ENCODE results near the gene MT1M. TPM values are rescaled to one million over a fixed set of nuclear protein-coding genes. Genes with fewer than 3 reads are reported as not detected.
A peak's percentile ranks its signal among the peaks of the same experiment; 100 is the strongest.

The MT1M gene
- total RNA-seq, 4 donors from 2014 or later = 43.1 to 339 (median 186) TPM

DNA sequence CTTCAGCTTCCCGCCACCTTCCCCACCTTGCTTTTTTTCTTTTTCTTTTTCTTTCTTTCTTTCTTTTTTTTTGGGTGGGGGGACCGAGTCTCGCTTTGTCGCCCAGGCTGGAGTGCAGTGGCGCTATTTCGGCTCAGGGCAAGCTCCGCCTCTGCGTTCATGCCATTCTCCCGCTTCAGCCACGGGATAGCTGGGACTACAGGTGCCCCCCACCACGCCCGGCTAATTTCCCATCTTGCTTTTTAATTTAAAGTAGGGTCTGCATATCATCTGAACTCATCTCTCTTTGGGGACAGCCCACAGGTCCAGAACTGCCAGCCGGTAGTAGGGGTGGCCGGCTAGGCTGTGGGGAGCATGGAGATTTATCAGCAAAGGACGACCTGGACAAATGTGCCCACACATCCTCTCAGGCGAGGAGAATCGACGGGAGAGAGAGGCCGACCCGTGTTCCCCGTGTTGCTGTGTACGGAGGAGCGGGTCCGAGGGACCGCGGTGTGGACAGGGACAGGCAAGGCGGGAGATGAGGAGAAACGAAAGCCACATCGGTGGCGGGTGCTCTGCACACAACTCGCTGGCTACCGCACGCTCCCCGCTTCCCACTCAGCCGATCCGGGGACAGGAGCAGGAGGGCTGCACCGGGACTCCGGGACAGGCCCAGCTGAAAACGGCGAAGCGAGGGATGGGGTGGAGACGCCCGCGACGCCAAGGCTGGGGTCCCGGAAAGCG lies 2.4 kb downstream of the MT1M start:
- no peak for ATAC-seq (ENCODE audit: low FRiP score)
- DNase-seq (ENCODE audit: low spot score) = no peak
- TF ChIP-seq, protein P1, sequence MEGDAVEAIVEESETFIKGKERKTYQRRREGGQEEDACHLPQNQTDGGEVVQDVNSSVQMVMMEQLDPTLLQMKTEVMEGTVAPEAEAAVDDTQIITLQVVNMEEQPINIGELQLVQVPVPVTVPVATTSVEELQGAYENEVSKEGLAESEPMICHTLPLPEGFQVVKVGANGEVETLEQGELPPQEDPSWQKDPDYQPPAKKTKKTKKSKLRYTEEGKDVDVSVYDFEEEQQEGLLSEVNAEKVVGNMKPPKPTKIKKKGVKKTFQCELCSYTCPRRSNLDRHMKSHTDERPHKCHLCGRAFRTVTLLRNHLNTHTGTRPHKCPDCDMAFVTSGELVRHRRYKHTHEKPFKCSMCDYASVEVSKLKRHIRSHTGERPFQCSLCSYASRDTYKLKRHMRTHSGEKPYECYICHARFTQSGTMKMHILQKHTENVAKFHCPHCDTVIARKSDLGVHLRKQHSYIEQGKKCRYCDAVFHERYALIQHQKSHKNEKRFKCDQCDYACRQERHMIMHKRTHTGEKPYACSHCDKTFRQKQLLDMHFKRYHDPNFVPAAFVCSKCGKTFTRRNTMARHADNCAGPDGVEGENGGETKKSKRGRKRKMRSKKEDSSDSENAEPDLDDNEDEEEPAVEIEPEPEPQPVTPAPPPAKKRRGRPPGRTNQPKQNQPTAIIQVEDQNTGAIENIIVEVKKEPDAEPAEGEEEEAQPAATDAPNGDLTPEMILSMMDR (IDR thresholded peaks at IDR 0.05) = no peak

DNA sequence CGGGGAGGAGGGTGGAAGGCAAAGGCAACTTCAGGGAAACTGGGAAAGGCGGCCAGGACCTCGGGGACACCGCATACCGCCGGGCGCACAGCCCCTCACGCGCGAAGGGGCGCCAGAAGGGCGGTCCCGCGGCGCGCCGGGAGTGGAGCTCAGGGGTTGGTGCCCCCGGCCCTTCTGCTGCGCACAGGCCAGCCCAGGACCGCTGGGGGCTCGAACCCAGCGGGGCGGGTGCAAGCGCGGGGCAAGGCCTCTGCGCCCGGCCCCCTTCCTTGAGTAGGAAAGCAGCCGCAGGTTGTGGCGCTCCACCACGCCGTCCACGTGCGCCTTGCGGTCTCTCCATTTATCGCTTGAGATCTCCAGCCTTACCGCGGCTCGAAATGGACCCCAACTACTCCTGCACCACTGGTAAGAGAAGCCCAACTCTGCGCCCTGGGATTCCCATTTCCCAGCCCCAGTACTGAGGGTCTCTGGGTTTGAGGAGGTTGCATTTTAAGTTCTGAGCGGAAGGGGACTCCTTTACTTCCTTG lies 3.0 kb downstream of the MT1M start:
- ATAC-seq (ENCODE audit: low FRiP score) (no peak), DNase-seq (ENCODE audit: low spot score) (no peak)
- TF ChIP-seq, protein P1 (IDR thresholded peaks at IDR 0.05) = no peak

DNA sequence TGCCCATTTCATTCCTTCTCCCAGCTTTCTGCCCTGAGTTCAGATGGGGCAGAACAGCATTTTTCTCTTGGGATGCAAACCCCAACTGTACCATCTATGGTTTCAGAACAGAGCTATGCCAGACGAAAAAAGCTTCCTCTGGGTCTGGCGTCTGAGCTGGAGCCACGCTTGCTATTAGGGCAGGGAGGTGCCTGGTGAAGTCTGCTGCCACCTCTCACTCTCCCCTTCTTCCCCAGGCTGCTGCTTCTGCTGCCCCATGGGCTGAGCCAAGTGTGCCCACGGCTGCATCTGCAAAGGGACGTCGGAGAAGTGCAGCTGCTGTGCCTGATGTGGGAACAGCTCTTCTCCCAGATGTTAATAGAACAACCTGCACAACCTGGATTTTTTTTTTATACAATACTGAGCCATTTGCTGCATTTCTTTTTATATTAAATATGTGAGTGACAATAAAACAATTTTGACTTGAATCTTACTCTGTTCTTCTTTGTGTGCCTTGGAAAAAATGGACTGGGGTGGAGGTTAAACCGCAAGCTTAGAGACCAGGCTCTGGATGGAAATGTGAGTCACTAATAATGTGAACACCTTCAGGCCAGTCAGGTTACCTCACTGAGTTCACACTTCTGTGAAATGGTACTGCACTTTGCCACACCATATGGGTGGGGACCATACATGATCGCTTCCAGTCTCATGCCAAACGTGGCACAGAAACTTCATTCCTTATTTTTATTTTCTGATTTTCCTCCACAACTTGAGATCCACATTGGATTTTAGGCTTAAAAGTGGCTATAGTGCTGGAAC lies 4.4 kb downstream of the MT1M start:
- no peak for ATAC-seq (ENCODE audit: low FRiP score)
- TF ChIP-seq, protein P1 (IDR thresholded peaks at IDR 0.05) = no peak
- DNase-seq (ENCODE audit: low spot score) = no peak

DNA sequence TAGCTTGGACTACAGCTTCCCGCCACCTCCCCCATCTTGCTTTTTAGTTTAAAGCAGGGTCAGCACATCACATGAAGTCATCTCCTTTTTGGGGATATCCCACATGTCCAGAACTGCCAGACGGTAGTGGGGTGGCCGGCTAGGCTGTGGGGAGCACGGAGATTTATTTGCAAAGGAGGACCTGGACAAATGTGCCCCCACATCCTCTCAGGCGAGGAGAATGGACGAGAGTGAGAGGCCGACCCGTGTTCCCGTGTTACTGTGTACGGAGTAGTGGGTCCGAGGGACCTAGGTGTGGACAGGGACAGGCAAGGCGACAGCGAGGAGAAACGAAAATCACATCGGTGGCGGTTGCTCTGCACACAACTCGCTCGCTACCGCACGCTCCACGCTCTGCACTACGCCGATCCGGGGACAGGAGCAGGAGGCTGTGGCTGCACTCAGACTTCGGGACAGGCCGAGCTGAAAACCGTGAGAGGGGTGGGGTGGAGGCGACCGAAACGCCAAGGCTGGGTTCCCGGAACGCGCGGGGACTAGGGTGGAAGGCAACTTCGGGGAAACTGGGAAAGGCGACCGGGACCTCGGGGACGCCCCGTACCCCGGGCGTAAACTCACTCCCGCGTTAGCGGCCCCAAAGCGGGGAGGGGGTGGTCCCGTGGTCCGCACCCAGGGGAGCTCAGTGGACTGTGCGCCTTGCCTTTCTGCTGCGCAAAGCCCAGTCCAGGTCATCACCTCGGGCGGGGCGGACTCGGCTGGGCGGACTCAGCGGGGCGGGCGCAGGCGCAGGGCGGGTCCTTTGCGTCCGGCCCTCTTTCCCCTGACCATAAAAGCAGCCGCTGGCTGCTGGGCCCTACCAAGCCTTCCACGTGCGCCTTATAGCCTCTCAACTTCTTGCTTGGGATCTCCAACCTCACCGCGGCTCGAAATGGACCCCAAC lies 5.6 kb downstream of the MT1M start, which contains the start of gene MT1A:
MT1A (plus strand) TSS at position 853 of the 937 bp plus-strand sequence; CDS start at position 926, 73 bp downstream.
- ATAC-seq (ENCODE audit: low FRiP score) (peak; percentile 60), DNase-seq (ENCODE audit: low spot score) (no peak)
- TF ChIP-seq, protein P1 (IDR thresholded peaks at IDR 0.05) = no peak

DNA sequence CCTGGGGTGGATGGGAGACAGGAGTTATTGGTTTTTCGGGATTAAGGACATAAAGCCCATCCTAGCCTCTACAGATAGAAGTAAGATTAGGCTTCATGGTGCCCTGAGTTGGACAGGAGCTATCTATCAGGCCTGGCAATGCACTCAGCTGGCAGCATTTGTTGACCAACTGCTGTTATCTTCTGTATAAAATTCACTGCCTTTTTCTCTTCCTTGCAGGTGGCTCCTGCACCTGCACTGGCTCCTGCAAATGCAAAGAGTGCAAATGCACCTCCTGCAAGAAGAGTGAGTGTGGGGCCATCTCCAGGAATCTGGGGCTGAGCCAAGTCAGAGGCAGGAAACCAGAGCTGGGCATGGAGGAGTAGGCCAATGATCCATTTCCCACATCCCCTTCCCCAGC lies 6.6 kb downstream of the MT1M start:
- TF ChIP-seq, protein P1 (IDR thresholded peaks at IDR 0.05) = no peak
- no peak for DNase-seq (ENCODE audit: low spot score)

DNA sequence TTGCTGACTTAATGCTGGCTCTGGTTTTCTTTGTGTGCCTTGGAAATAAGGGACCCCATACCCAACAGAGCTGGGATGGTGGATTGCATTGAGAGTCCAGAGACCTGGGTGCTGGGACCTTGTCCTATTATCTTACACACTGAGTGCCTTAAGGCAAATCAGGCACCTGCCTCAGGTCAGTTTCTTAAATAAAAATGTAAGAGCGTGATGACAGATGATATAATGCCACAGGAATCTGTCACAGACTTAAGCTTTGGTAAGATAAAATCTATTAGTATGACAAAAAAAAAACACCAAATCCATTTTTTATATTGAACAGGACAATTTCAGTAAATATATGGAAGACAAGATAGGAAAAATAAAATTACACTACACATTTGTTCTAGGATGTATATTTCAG lies 7.6 kb downstream of the MT1M start:
- ATAC-seq (ENCODE audit: low FRiP score) = no peak
- no peak for DNase-seq (ENCODE audit: low spot score)
- TF ChIP-seq, protein P1 (IDR thresholded peaks at IDR 0.05) = no peak

More for the DNA sequence above, 6.6 kb downstream of the MT1M start:
- no peak for ATAC-seq (ENCODE audit: low FRiP score)

Data from omental fat pad (tissue), 4 donors.